GM13976 (cell line): ENCODE results near the gene HAUS3.

ENCODE experiments used
- DNase-seq: peaks from one replicate; pipeline ENCODE4 v3.0.0; 2012; ENCODE audit warnings: low spot score
- in situ Hi-C: fragments of 300-500 bp; cut with MboI; formaldehyde crosslinking; loops from one replicate; pipeline ENCODE4 v1.12.0; 2022; ENCODE audit warnings: low sequenced_read_pairs, mixed read lengths, inconsistent platforms; ENCODE audit not compliant: unreplicated experiment
- TF ChIP-seq, protein P1 (sequence below): IDR thresholded peaks from 2 replicates; pipeline ENCODE4 v1.5.1; 2012; ENCODE audit warnings: borderline replicate concordance, mild to moderate bottlenecking; ENCODE audit not compliant: insufficient read depth; ENCODE audit errors: extremely low read depth, missing control alignments, control extremely low read depth

The HAUS3 gene

GRCh38 chr4:2193326-2193725, 48.6 kb downstream of the HAUS3 start:
- no peak for DNase-seq
- TF ChIP-seq, protein P1, sequence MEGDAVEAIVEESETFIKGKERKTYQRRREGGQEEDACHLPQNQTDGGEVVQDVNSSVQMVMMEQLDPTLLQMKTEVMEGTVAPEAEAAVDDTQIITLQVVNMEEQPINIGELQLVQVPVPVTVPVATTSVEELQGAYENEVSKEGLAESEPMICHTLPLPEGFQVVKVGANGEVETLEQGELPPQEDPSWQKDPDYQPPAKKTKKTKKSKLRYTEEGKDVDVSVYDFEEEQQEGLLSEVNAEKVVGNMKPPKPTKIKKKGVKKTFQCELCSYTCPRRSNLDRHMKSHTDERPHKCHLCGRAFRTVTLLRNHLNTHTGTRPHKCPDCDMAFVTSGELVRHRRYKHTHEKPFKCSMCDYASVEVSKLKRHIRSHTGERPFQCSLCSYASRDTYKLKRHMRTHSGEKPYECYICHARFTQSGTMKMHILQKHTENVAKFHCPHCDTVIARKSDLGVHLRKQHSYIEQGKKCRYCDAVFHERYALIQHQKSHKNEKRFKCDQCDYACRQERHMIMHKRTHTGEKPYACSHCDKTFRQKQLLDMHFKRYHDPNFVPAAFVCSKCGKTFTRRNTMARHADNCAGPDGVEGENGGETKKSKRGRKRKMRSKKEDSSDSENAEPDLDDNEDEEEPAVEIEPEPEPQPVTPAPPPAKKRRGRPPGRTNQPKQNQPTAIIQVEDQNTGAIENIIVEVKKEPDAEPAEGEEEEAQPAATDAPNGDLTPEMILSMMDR, result no peak
- in situ Hi-C loops, result no loop called here

DNA sequence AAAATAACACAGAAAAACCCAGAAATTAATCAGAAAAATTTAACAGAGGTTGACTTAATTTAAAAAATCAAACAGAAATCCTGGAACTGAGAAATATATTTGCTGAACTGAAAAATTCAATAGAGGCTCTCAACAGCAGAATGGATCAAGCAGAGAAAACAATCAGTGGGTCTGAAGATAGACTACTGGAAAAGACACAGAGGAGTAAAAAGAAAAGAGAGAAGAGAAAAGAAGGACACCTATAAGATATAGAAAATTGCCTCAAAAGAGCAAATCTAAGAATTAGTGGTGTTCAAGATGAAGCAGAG, 55.1 kb downstream of the HAUS3 start:
- DNase-seq, result no peak
- TF ChIP-seq, protein P1, result no peak
- in situ Hi-C loops, result no loop called here

- DNase-seq, result no peak
- in situ Hi-C loops, result no loop called here
- TF ChIP-seq, protein P1, result no peak
These were observed 55.6 kb downstream of the HAUS3 start for GRCh38 chr4:2186133-2186864.

DNA sequence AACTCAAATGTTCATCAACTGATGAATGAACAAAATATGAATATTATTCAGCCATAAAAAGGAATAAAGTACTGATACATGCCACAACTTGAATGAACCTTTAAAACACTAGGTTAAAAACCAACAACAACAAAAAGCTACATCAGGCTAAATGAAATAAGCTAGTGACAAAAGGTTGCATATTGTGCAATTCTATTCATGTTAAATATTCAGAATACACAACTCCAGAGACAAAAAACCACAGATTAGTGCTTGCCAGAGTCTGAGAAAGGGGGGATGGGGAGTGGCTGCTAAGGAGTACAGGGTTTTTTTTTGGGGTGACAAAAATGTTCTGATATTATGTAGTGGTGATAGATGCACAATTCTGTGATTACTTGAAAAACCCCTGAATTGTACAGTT, 58.5 kb downstream of the HAUS3 start:
- in situ Hi-C loops, result no loop called here
- TF ChIP-seq, protein P1, result no peak
- no peak for DNase-seq

GRCh38 chr4:2182994-2183393, 58.9 kb downstream of the HAUS3 start:
- in situ Hi-C loops, result no loop called here
- TF ChIP-seq, protein P1, result no peak
- no peak for DNase-seq

GRCh38 chr4:2180410-2180809, 61.5 kb downstream of the HAUS3 start:
- in situ Hi-C loops, result no loop called here
- no peak for DNase-seq
- TF ChIP-seq, protein P1, result no peak
